ENCODE data around the gene DOK4.

DOK4 gene

DNA sequence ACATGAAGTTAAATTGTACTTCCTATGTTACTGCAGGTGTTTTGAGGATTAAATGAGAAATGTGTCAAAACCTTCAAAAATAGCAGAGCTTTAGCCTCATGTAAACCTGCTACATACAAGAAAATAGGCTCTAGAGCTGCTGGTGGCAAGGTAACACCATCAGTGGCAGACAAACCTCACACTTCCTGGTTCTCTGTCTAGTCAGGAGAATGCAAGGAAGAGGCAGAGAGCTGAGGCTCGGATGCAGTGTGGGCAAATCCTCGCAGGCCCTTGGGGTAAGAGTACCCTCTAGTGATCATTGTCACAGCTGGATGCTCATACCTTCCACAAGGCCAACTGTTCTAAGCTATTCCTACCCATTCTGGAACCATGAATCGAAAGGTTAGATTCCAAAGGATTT is 53.3 kb downstream of the DOK4 start:
- Histone ChIP-seq H3K27me3 (ENCODE audit: insufficient read depth, low read length) (no peaks in the 10 kb centered on the region), H3K4me3 (ENCODE audit: low read length) (no peak overlapping the region), H3K36me3 (ENCODE audit: insufficient read depth, low read length) (peaks cover 95% of the 10 kb centered on the region), H3K9ac (ENCODE audit: low read depth, low read length) (no peak overlapping the region), H3K27ac (ENCODE audit: low read depth, low read length) (no peak overlapping the region), H3K4me1 (ENCODE audit: insufficient read depth, low read length) (no peaks in the 10 kb centered on the region), H3K9me3 (ENCODE audit: insufficient read depth, low read depth, low read length) (no peaks in the 10 kb centered on the region)
- WGBS, result 95% methylated on average over 3 of the region's 3 CpGs

DNA sequence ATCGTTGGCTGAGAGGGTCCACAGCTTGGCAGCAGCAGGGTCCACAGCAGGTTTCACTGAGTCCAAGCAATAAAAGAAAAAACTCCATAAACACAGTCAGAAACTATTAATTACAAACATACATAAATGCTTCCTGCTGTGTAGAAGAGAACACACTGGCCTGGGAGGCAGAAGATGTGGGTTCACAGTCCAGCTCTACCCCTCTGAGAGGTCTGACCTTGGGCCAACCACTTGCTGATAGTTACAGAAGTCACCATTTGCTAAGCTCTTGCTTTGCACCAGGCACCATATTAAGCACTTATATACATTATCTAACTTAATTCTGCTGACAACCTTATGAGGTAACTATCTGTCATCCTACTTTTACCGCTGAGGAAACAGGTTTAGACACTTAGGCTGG is 53.8 kb downstream of the DOK4 start:
- peaks cover 94% of the 10 kb centered on the region for H3K36me3 ChIP-seq (ENCODE audit: insufficient read depth, low read length)
- H3K4me1 ChIP-seq (ENCODE audit: insufficient read depth, low read length), result no peaks in the 10 kb centered on the region
- H3K9ac ChIP-seq (ENCODE audit: low read depth, low read length), result no peak overlapping the region
- no peak overlapping the region for H3K27ac ChIP-seq (ENCODE audit: low read depth, low read length)
- no peaks in the 10 kb centered on the region for H3K9me3 ChIP-seq (ENCODE audit: insufficient read depth, low read depth, low read length)
- H3K4me3 ChIP-seq (ENCODE audit: low read length), result no peak overlapping the region
- H3K27me3 ChIP-seq (ENCODE audit: insufficient read depth, low read length), result no peaks in the 10 kb centered on the region
- WGBS, result 94% methylated on average over 2 of the region's 2 CpGs

DNA sequence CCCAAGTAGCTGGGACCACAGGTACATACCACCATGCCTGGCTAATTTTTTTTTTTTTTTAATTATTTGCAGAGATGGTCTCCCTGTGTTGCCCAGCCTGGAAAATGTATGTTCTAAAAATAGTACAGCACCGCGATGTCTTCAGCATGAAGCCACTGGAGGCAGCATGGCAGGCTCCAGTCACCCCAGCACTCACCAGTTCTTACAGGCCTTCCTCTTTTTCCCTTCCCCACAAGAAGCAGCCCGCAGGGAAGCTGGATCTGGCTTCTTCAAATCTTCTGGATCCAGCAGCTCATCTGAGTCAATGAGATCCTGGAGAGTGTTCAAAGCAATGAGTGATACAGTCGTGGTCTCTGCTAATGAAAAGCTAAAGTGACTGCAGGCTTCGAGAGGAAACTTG is 55.3 kb downstream of the DOK4 start:
- Histone ChIP-seq H3K9ac (ENCODE audit: low read depth, low read length) (no peak overlapping the region), H3K4me3 (ENCODE audit: low read length) (no peak overlapping the region), H3K27ac (ENCODE audit: low read depth, low read length) (no peak overlapping the region), H3K27me3 (ENCODE audit: insufficient read depth, low read length) (no peaks in the 10 kb centered on the region), H3K36me3 (ENCODE audit: insufficient read depth, low read length) (peaks cover 91% of the 10 kb centered on the region), H3K9me3 (ENCODE audit: insufficient read depth, low read depth, low read length) (no peaks in the 10 kb centered on the region), H3K4me1 (ENCODE audit: insufficient read depth, low read length) (no peaks in the 10 kb centered on the region)
- 93% methylated on average over 5 of the region's 5 CpGs for WGBS

DNA sequence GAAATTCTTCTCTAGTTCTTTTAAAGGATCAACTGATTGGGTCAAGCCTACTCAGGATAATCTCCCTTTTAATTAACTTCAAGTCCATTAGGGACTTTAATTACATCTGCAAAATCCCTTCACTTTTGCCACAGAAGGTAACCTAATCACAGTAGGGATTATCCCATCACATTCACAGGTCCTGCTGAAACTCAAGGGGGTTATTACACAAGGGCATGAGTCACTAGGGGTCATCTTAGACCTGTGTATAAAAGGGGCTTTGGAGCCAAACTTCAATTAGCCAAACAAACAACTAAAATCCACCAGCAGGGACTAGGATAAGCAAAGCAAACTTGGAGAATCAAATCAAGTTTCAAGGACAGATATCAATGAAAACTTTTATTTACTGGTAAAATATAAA is 58.5 kb downstream of the DOK4 start:
- H3K9ac ChIP-seq (ENCODE audit: low read depth, low read length), result no peak overlapping the region
- H3K36me3 ChIP-seq (ENCODE audit: insufficient read depth, low read length), result peaks cover 60% of the 10 kb centered on the region
- no peaks in the 10 kb centered on the region for H3K9me3 ChIP-seq (ENCODE audit: insufficient read depth, low read depth, low read length)
- no peak overlapping the region for H3K27ac ChIP-seq (ENCODE audit: low read depth, low read length)
- H3K4me3 ChIP-seq (ENCODE audit: low read length), result no peak overlapping the region
- no peaks in the 10 kb centered on the region for H3K4me1 ChIP-seq (ENCODE audit: insufficient read depth, low read length)
- H3K27me3 ChIP-seq (ENCODE audit: insufficient read depth, low read length), result no peaks in the 10 kb centered on the region

DNA sequence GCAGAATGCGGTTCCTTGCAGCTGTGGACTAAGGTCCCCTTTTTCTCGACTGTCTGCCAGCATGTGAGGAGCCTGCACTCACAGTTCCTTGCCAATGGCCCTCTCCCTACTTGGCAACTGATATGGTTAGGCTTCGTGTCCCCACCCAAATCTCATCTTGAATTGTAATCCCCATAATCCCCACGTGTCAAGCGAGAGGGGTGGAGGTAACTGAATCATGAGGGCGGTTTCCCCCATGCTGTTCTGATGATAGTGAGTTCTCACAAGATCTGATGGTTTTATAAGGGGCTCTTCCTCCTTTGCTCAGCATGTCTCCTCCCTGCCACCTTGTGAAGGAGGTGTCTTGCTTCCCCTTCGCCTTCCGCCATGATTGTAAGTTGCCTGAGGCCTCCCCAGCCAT is 59.0 kb downstream of the DOK4 start:
- Histone ChIP-seq H3K27me3 (ENCODE audit: insufficient read depth, low read length) (no peaks in the 10 kb centered on the region), H3K4me1 (ENCODE audit: insufficient read depth, low read length) (no peaks in the 10 kb centered on the region), H3K4me3 (ENCODE audit: low read length) (no peak overlapping the region), H3K9ac (ENCODE audit: low read depth, low read length) (no peak overlapping the region), H3K9me3 (ENCODE audit: insufficient read depth, low read depth, low read length) (no peaks in the 10 kb centered on the region), H3K27ac (ENCODE audit: low read depth, low read length) (no peak overlapping the region), H3K36me3 (ENCODE audit: insufficient read depth, low read length) (peaks cover 55% of the 10 kb centered on the region)
- 93% methylated on average over 8 of the region's 8 CpGs for WGBS

DNA sequence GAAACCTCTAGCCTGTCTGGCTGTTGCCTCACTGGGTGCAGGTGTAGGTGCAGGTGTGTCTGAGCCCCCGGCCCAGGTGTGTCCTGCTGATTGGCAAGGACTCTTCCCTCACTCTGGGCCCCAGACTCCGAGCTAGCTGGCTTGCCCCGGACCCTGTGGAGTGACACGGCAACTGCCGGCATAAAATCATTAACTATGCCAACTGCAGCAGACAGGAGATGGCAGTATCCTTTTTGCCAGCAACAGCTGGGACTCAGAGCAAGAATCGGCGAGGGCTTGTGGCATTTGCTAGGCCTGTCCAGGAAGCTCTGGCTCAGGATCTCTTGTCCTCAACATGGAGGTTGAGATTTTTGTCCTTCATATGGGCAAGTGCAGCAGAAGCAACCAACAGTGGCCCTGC is 59.9 kb downstream of the DOK4 start:
- no peaks in the 10 kb centered on the region for H3K27me3 ChIP-seq (ENCODE audit: insufficient read depth, low read length)

DNA sequence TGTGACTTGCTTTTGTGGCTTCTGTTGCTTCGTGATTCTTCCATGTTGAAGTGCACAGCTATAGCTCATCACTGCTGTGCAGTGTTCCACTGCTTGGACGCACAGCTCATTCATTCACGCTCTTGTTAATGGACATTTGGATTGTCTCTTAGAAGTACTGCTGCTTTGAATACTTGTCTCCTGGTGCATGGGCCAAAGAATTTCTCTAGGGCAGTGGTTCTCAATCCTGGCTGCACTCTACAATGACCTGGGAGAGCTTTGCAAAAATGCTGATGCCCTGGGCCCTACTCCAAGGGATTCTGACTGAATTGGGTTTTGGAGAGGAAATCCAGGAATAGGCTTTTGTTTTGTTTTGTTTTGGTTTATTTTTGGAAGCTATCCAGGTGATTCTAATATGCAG is 61.7 kb downstream of the DOK4 start:
- Histone ChIP-seq H3K9me3 (ENCODE audit: insufficient read depth, low read depth, low read length) (no peaks in the 10 kb centered on the region), H3K9ac (ENCODE audit: low read depth, low read length) (no peak overlapping the region)
- 88% methylated on average over 3 of the region's 3 CpGs for WGBS

More for the DNA sequence above, 59.9 kb downstream of the DOK4 start:
- no peaks in the 10 kb centered on the region for H3K9me3 ChIP-seq (ENCODE audit: insufficient read depth, low read depth, low read length)
- no peak overlapping the region for H3K9ac ChIP-seq (ENCODE audit: low read depth, low read length)
- H3K27ac ChIP-seq (ENCODE audit: low read depth, low read length), result no peak overlapping the region
- H3K4me3 ChIP-seq (ENCODE audit: low read length), result no peak overlapping the region
- peaks cover 45% of the 10 kb centered on the region for H3K36me3 ChIP-seq (ENCODE audit: insufficient read depth, low read length)
- H3K4me1 ChIP-seq (ENCODE audit: insufficient read depth, low read length), result no peaks in the 10 kb centered on the region
- 95% methylated on average over 7 of the region's 7 CpGs for WGBS

DNA sequence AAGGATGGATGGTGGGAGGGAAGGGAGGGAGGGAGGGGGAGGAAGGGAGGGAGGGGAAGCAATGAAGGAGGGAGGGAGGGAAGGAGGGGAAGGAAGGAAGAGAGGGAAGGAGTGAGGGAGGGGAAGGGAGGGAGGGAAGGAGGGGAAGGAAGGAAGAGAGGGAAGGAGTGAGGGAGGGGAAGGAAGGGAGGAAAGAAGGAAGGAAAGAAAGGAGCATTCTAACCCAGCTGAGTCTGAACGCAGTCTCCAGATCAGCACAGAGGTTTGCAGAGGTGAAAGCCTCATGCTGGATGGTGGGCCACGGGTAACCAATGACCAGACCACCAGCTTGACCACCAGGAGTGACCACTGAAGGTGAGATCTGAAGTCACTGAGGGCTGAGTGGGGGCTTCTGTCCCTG is 63.1 kb downstream of the DOK4 start:
- no peaks in the 10 kb centered on the region for H3K27me3 ChIP-seq (ENCODE audit: insufficient read depth, low read length)
- H3K27ac ChIP-seq (ENCODE audit: low read depth, low read length), result no peak overlapping the region
- no peaks in the 10 kb centered on the region for H3K9me3 ChIP-seq (ENCODE audit: insufficient read depth, low read depth, low read length)
- H3K4me1 ChIP-seq (ENCODE audit: insufficient read depth, low read length), result no peaks in the 10 kb centered on the region
- no peak overlapping the region for H3K4me3 ChIP-seq (ENCODE audit: low read length)
- H3K36me3 ChIP-seq (ENCODE audit: insufficient read depth, low read length), result peaks cover 16% of the 10 kb centered on the region
- H3K9ac ChIP-seq (ENCODE audit: low read depth, low read length), result no peak overlapping the region
- 76% methylated on average over 2 of the region's 2 CpGs for WGBS

More for the DNA sequence above, 61.7 kb downstream of the DOK4 start:
- Histone ChIP-seq H3K4me3 (ENCODE audit: low read length) (no peak overlapping the region), H3K36me3 (ENCODE audit: insufficient read depth, low read length) (peaks cover 28% of the 10 kb centered on the region), H3K4me1 (ENCODE audit: insufficient read depth, low read length) (no peaks in the 10 kb centered on the region), H3K27ac (ENCODE audit: low read depth, low read length) (no peak overlapping the region), H3K27me3 (ENCODE audit: insufficient read depth, low read length) (no peaks in the 10 kb centered on the region)

DNA sequence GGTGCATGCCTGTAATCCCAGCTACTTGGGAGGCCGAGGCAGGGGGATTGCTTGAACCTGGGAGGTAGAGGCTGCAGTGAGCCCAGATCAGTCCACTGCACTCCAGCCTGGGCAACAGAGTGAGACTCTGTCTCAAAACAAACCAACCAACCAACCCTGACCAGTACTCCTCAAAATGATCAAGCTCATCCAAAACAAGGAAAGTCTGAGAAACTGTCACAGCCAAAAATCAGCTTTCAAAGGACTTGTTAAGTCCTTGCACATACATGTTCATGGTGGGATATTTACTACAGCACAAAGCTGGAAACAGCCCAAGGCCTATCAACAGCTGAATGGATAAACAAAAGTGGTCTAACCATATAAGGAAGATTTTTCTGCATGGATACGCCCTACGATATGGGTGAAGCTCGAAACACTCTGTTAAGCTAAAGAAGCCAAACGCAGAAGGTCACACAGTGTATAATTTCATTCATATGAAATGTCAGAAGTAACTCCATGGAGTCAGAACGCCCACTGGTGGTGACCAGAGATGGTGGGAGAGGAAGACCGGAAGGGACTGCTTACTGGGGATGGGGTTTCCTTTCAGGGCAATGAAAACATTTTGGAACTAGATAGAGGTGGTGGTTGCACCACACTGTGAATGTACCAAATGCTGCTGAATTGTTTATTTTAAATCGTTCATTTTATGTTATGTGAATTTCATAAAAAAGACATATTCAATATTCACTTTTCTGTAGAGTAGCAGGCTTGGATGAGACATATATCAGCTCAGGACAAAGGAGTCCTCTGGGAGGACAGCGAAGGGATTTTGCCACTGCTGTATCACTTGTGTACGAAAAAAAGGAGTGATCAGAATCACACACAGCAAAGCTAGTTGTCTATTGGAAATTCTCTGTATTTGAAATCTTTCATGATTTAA is 64.0 kb downstream of the DOK4 start:
- Histone ChIP-seq H3K9me3 (ENCODE audit: insufficient read depth, low read depth, low read length) (no peaks in the 10 kb centered on the region), H3K27ac (ENCODE audit: low read depth, low read length) (no peak overlapping the region), H3K4me1 (ENCODE audit: insufficient read depth, low read length) (no peaks in the 10 kb centered on the region; the same call in 1 of the 2 replicates), H3K27me3 (ENCODE audit: insufficient read depth, low read length) (no peaks in the 10 kb centered on the region), H3K36me3 (ENCODE audit: insufficient read depth, low read length) (peaks cover 8% of the 10 kb centered on the region; the same call in 1 of the 2 replicates), H3K9ac (ENCODE audit: low read depth, low read length) (no peak overlapping the region), H3K4me3 (ENCODE audit: low read length) (no peak overlapping the region)
- WGBS, result 72% methylated on average over 9 of the region's 10 CpGs
